B cell (primary cell): ENCODE measurements around the gene ELP2. TPM values are rescaled to one million over a fixed set of nuclear protein-coding genes. Genes with fewer than 3 reads are reported as not detected.

Experiments used
- ATAC-seq: fragments of 200-7000 bp; cut with Tn5 transposase; one replicate; pipeline ENCODE4 v1.10.0; 2021; ENCODE audit warnings: low read depth, mild to moderate bottlenecking, moderate number of reproducible peaks, moderate library complexity
- CTCF ChIA-PET: fragments of 350-600 bp; sonication (Branson Sonifier 250); formaldehyde crosslinking; loops from one replicate; lab custom pipeline; 2021; ENCODE audit warnings: antibody characterized with exemption, inconsistent platforms; lab: Charles Lee
- POLR2A ChIA-PET: fragments of 350-600 bp; sonication (Branson Sonifier 250); formaldehyde crosslinking; loops from one replicate; lab custom pipeline; 2021; ENCODE audit warnings: antibody characterized with exemption; lab: Charles Lee
- DNase-seq: peaks from one replicate; pipeline ENCODE4 v3.0.0; 2013
- H2AFZ ChIP-seq: 2 replicates; pipeline ENCODE4 v1.6.1; 2012; ENCODE audit warnings: mild to moderate bottlenecking, low read depth, low read length; ENCODE audit not compliant: insufficient read depth, poor library complexity, severe bottlenecking
- H3K27ac ChIP-seq, 2 donors: 1 replicate in 1 of 2; 2 replicates in 1 of 2; pipeline ENCODE4 v1.5.1; 2012 to 2013; ENCODE audit warnings: low read length in 2 of 2, mild to moderate bottlenecking in 2 of 2, moderate library complexity in 1 of 2
- H3K27me3 ChIP-seq, 4 experiments: fragments of 200-600 bp in 1 of 4; sonication (generic) in 1 of 4; replicated peaks in 1 of 4; 1 replicate in 2 of 4; 2 replicates in 2 of 4; pipeline versions ENCODE4 v1.6.1 to v1.7.0; 2013 to 2016; ENCODE audit warnings: low read length in 3 of 4, mild to moderate bottlenecking in 2 of 4, mixed read lengths in 1 of 4, moderate library complexity in 1 of 4; ENCODE audit not compliant: insufficient read depth in 4 of 4, control insufficient read depth in 3 of 4; ENCODE audit errors: control extremely low read depth in 1 of 4
- H3K36me3 ChIP-seq, 2 experiments: replicated peaks in 1 of 2; 1 replicate in 1 of 2; 2 replicates in 1 of 2; pipeline versions ENCODE4 v1.6.1 to v1.7.1; 2013; ENCODE audit warnings: low read length in 1 of 2; ENCODE audit not compliant: insufficient read depth in 2 of 2, control insufficient read depth in 1 of 2; ENCODE audit errors: control extremely low read depth in 1 of 2, extremely low read depth in 1 of 2
- H3K4me1 ChIP-seq, 2 donors: fragments of 200-600 bp in 1 of 2; sonication (generic) in 1 of 2; 1 replicate in 1 of 2; 2 replicates in 1 of 2; pipeline versions ENCODE4 v1.5.1 to v1.6.1; 2013 to 2017; ENCODE audit warnings: low read length in 2 of 2; ENCODE audit not compliant: control insufficient read depth in 2 of 2, insufficient read depth in 2 of 2
- H3K4me2 ChIP-seq: replicated peaks from 2 replicates; pipeline ENCODE3; 2012; ENCODE audit warnings: mild to moderate bottlenecking, low read depth, low read length; ENCODE audit not compliant: poor library complexity, severe bottlenecking
- H3K4me3 ChIP-seq, 5 experiments: fragments of 200-600 bp in 1 of 5; sonication (generic) in 1 of 5; 1 replicate in 3 of 5; 2 replicates in 2 of 5; pipeline versions ENCODE4 v1.5.1 to v1.7.0; 2011 to 2016; ENCODE audit warnings: low read length in 4 of 5, mild to moderate bottlenecking in 4 of 5, low read depth in 2 of 5, control low read depth in 1 of 5, moderate library complexity in 1 of 5; ENCODE audit not compliant: insufficient read depth in 1 of 5; ENCODE audit errors: control extremely low read depth in 1 of 5, extremely low read depth in 1 of 5
- H3K79me2 ChIP-seq: fragments of 200-600 bp; sonication (generic); one replicate; pipeline ENCODE4 v1.6.0; 2016; ENCODE audit warnings: low read length; ENCODE audit not compliant: control insufficient read depth, insufficient read depth
- H3K9ac ChIP-seq: fragments of 200-600 bp; sonication (generic); 2 replicates; pipeline ENCODE4 v1.6.1; 2017; ENCODE audit warnings: mild to moderate bottlenecking, low read length, moderate library complexity
- H3K9me3 ChIP-seq, 3 donors: one replicate each; pipeline versions ENCODE4 v1.6.1 to v1.7.1; 2013; ENCODE audit warnings: low read length in 2 of 3; ENCODE audit not compliant: control insufficient read depth in 2 of 3, insufficient read depth in 1 of 3; ENCODE audit errors: control extremely low read depth in 1 of 3
- H4K20me1 ChIP-seq: 2 replicates; pipeline ENCODE4 v1.6.0; 2012; ENCODE audit warnings: mild to moderate bottlenecking, low read length; ENCODE audit not compliant: insufficient read depth, control insufficient read depth, poor library complexity, severe bottlenecking
- H3K27ac Mint-ChIP-seq: one replicate; pipeline ENCODE4 v1.8.0; 2021; ENCODE audit warnings: mixed read lengths
- H3K27me3 Mint-ChIP-seq: one replicate; pipeline ENCODE4 v1.8.0; 2021; ENCODE audit warnings: mixed read lengths
- H3K4me1 Mint-ChIP-seq: one replicate; pipeline ENCODE4 v1.8.0; 2021; ENCODE audit warnings: mixed read lengths
- H3K4me3 Mint-ChIP-seq: one replicate; pipeline ENCODE4 v1.8.0; 2021; ENCODE audit warnings: mixed read lengths
- H3K9me3 Mint-ChIP-seq: one replicate; pipeline ENCODE4 v1.8.0; 2022; ENCODE audit warnings: mixed read lengths; ENCODE audit not compliant: insufficient read depth
- CTCF ChIP-seq: fragments of 200-600 bp; IDR thresholded peaks from one replicate; pipeline ENCODE4 v1.8.0; 2022; ENCODE audit warnings: antibody characterized with exemption, mild to moderate bottlenecking
- EZH2 ChIP-seq: IDR thresholded peaks from 2 replicates; pipeline ENCODE4 v1.6.1; 2012; ENCODE audit warnings: borderline replicate concordance, low read depth, mild to moderate bottlenecking, moderate library complexity, low read length; ENCODE audit not compliant: insufficient read depth, poor library complexity, severe bottlenecking
- WGBS: methylation state at CpG from one replicate; pipeline ENCODE4 v1.1.5; 2013; ENCODE audit warnings: missing lambda C conversion rate; ENCODE audit not compliant: insufficient coverage; 5-methylcytosine and 5-hydroxymethylcytosine counted together
- intact Hi-C: fragments of 100-400 bp; cut with micrococcal nuclease; formaldehyde crosslinking; loops from one replicate; pipeline ENCODE4 v1.10.0; 2022
- polyA plus RNA-seq: library from polyadenylated mRNA; depleted of rRNA; stranded (reverse); fragments of >200 nt; gene quantifications from 2 replicates; pipeline ENCODE4 v1.2.3, GENCODE V29; 2012
- total RNA-seq, 2 donors: library from RNA; stranded (reverse); fragments of 120-200 nt in 1 of 2; gene quantifications; 1 replicate in 1 of 2; 2 replicates in 1 of 2; pipeline versions ENCODE4 v1.2.3 to v1.2.4, GENCODE V29; 2013 to 2022

ELP2 gene
- total and polyA plus RNA-seq, 2 donors (not counting 1 experiment from before 2014, with no cell fraction given): 45.7 to 137 TPM

DNA sequence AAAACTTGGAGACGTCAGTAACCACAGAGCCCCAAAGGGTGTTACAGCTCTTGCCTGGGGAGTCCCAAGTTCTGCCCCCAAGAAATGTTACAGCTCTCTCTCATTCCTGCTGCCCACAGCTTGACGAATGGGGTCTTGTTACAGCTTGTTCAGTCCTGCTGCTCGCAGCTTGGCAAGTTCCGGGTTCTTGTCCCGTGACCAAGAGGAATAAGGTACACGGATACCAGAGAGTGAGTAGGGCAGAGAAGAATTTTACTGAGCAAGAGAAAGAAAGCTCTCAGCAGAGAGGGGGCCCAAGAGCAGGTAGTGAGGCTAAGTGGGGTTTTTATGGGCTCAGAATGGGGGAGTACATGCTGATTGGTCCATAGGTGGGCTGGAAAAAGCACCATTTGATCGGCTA lies 27.8 kb upstream of the ELP2 start:
- H3K27me3 Mint-ChIP-seq: peaks cover 14% of the 10 kb centered on the region
- no peaks in the 10 kb centered on the region for H3K79me2 ChIP-seq
- no peaks in the 10 kb centered on the region for H3K9me3 Mint-ChIP-seq
- H3K9ac ChIP-seq: no peak overlapping the region
- no peaks in the 10 kb centered on the region for H3K4me1 Mint-ChIP-seq
- H3K9me3 ChIP-seq: peaks cover 0 to 14% (median 4%) of the 10 kb centered on the region in 3 donors
- CTCF ChIA-PET: no interaction called here
- no peaks in the 10 kb centered on the region for H3K4me1 ChIP-seq
- no peaks in the 10 kb centered on the region for H3K36me3 ChIP-seq
- H3K27ac Mint-ChIP-seq: no peak overlapping the region
- ATAC-seq (no peak), DNase-seq (no peak)
- no peak overlapping the region for H3K4me2 ChIP-seq
- no peak for TF ChIP-seq CTCF
- TF ChIP-seq EZH2: no peak
- no peak overlapping the region for H2AFZ ChIP-seq
- intact Hi-C loops: no loop called here
- no peaks in the 10 kb centered on the region for H3K27me3 ChIP-seq
- no peak overlapping the region for H3K27ac ChIP-seq
- POLR2A ChIA-PET: no interaction called here
- no peak overlapping the region for H3K4me3 ChIP-seq
- 97% methylated on average over 7 of the region's 7 CpGs for WGBS
- no peak overlapping the region for H3K4me3 Mint-ChIP-seq
- H4K20me1 ChIP-seq: no peaks in the 10 kb centered on the region

DNA sequence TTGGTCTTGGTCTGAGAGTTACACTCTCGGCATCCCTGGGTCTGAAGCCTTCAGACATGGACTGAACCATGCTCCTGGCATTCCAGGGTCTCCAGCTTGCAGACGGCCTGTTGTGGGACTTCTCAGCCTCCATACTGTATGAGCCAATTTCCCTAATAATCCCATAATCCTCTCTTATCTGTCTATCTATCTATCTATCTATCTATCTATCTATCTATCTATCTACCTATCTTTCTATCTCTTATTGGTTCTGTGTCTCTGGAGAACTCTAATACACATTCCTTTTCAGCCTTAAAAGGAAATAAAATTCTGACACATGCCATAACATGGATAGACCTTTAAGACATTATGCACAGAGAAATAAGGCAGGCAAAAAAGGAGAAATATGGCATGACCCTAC lies 24.9 kb upstream of the ELP2 start:
- Histone ChIP-seq H3K4me1 (no peaks in the 10 kb centered on the region), H4K20me1 (no peaks in the 10 kb centered on the region), H3K27ac (no peak overlapping the region), H3K27me3 (no peaks in the 10 kb centered on the region), H3K4me3 (no peak overlapping the region), H3K79me2 (no peaks in the 10 kb centered on the region), H3K9ac (no peak overlapping the region), H3K4me2 (no peak overlapping the region), H2AFZ (no peak overlapping the region), H3K36me3 (no peaks in the 10 kb centered on the region), H3K9me3 (peaks cover 0 to 14% (median 4%) of the 10 kb centered on the region in 3 donors)
- intact Hi-C loops: no loop called here
- ChIA-PET POLR2A (no interaction called here), CTCF (no interaction called here)
- DNase-seq (no peak), ATAC-seq (no peak)
- Mint-ChIP-seq H3K4me1 (no peaks in the 10 kb centered on the region), H3K9me3 (no peaks in the 10 kb centered on the region), H3K27me3 (peaks cover 13% of the 10 kb centered on the region), H3K4me3 (no peak overlapping the region), H3K27ac (no peak overlapping the region)
- TF ChIP-seq CTCF (no peak), EZH2 (no peak)
- 100% methylated on average over 2 of the region's 2 CpGs for WGBS
